WTC11 (cell line): ENCODE data around the gene GAB1. TPM values are rescaled to one million over a fixed set of nuclear protein-coding genes. Genes with fewer than 3 reads are reported as not detected.

Source experiments
- ATAC-seq: fragments of 200-7000 bp; cut with Tn5 transposase; 2 replicates; pipeline ENCODE4 v1.10.0; 2021; ENCODE audit warnings: mild to moderate bottlenecking, moderate library complexity
- CTCF ChIA-PET: fragments of 300-600 bp; sonication (Branson Sonifier 250); formaldehyde crosslinking; loops from one replicate; lab custom pipeline; 2021; ENCODE audit warnings: antibody characterized with exemption; lab: Charles Lee
- POLR2A ChIA-PET: fragments of 350-600 bp; sonication (Branson Sonifier 250); formaldehyde crosslinking; loops from one replicate; lab custom pipeline; 2021; ENCODE audit warnings: antibody characterized with exemption; lab: Charles Lee
- DNase-seq: peaks from one replicate; pipeline ENCODE4 v3.0.0; 2021; ENCODE audit warnings: low spot score
- H3K27ac Mint-ChIP-seq: 2 replicates; pipeline ENCODE4 v1.8.0; 2021; ENCODE audit warnings: mixed read lengths
- H3K27me3 Mint-ChIP-seq: 2 replicates; pipeline ENCODE4 v1.8.0; 2021; ENCODE audit warnings: low read depth, mild to moderate bottlenecking, moderate library complexity, mixed read lengths
- H3K36me3 Mint-ChIP-seq: 2 replicates; pipeline ENCODE4 v1.8.0; 2021; ENCODE audit warnings: mixed read lengths
- H3K4me1 Mint-ChIP-seq: 2 replicates; pipeline ENCODE4 v1.8.0; 2022; ENCODE audit warnings: mixed read lengths
- H3K4me3 Mint-ChIP-seq: 2 replicates; pipeline ENCODE4 v1.8.0; 2021; ENCODE audit warnings: mild to moderate bottlenecking, moderate library complexity, mixed read lengths
- H3K9me3 Mint-ChIP-seq: 2 replicates; pipeline ENCODE4 v1.8.0; 2021; ENCODE audit warnings: mixed read lengths
- EMX1 ChIP-seq: fragments of 250-450 bp; sonication (Bioruptor Pico); IDR thresholded peaks from 2 replicates; pipeline ENCODE4 v1.8.0; 2021; ENCODE audit warnings: mild to moderate bottlenecking
- GRHL2 ChIP-seq: fragments of 250-450 bp; sonication (Bioruptor Pico); IDR thresholded peaks from 2 replicates; pipeline ENCODE4 v1.8.0; 2022; ENCODE audit warnings: mild to moderate bottlenecking, moderate library complexity; ENCODE audit not compliant: insufficient replicate concordance, severe bottlenecking
- HMGA2 ChIP-seq: fragments of 250-450 bp; sonication (Bioruptor Pico); IDR thresholded peaks from 2 replicates; pipeline ENCODE4 v1.4.0; 2021; ENCODE audit warnings: mild to moderate bottlenecking, moderate library complexity
- JUN ChIP-seq: sonication (generic); formaldehyde crosslinking; IDR thresholded peaks from 2 replicates; pipeline ENCODE4 v1.8.0; 2023; ENCODE audit warnings: mild to moderate bottlenecking, missing genetic modification reagents
- MXD4 ChIP-seq: fragments of 250-450 bp; sonication (Bioruptor Pico); IDR thresholded peaks from 2 replicates; pipeline ENCODE4 v1.8.0; 2021; ENCODE audit warnings: mild to moderate bottlenecking, moderate library complexity, borderline replicate concordance
- NR1H2 ChIP-seq: sonication (generic); formaldehyde crosslinking; IDR thresholded peaks from 2 replicates; pipeline ENCODE4 v1.9.0; 2021; ENCODE audit warnings: mild to moderate bottlenecking, moderate library complexity, missing genetic modification reagents
- PRDM15 ChIP-seq: sonication (generic); formaldehyde crosslinking; IDR thresholded peaks from 2 replicates; pipeline ENCODE4 v1.8.0; 2022; ENCODE audit warnings: missing genetic modification reagents
- SP1 ChIP-seq: sonication (generic); formaldehyde crosslinking; conservative IDR thresholded peaks from 2 replicates; pipeline ENCODE4 v1.8.1; 2022; ENCODE audit warnings: missing genetic modification reagents
- TP53 ChIP-seq: sonication (generic); formaldehyde crosslinking; IDR thresholded peaks from 2 replicates; pipeline ENCODE4 v1.8.1; 2023; ENCODE audit warnings: mild to moderate bottlenecking, missing genetic modification reagents
- ZNF263 ChIP-seq: sonication (generic); formaldehyde crosslinking; IDR thresholded peaks from 2 replicates; pipeline ENCODE4 v1.8.1; 2022; ENCODE audit warnings: low read depth, mild to moderate bottlenecking, moderate library complexity, missing genetic modification reagents
- total RNA-seq: library from RNA; stranded (reverse); gene quantifications from 3 replicates; pipeline ENCODE4 v1.2.3, GENCODE V29; 2021
- TF ChIP-seq, protein P1 (sequence below): sonication (generic); formaldehyde crosslinking; IDR thresholded peaks from 2 replicates; pipeline ENCODE4 v1.8.1; 2023; ENCODE audit warnings: mild to moderate bottlenecking, moderate library complexity, missing genetic modification reagents
- TF ChIP-seq, protein P2 (sequence below): sonication (generic); formaldehyde crosslinking; IDR thresholded peaks from 2 replicates; pipeline ENCODE4 v1.8.1; 2023; ENCODE audit warnings: mild to moderate bottlenecking, missing genetic modification reagents
- TF ChIP-seq, protein P3 (sequence below): fragments of 250-450 bp; sonication (Bioruptor Pico); IDR thresholded peaks from 2 replicates; pipeline ENCODE4 v1.9.0; 2021; ENCODE audit warnings: mild to moderate bottlenecking, borderline replicate concordance
- TF ChIP-seq, protein P4 (sequence below): sonication (generic); formaldehyde crosslinking; IDR thresholded peaks from 2 replicates; pipeline ENCODE4 v1.8.0; 2023; ENCODE audit warnings: missing genetic modification reagents
- TF ChIP-seq, protein P5 (sequence below): sonication (generic); formaldehyde crosslinking; IDR thresholded peaks from 2 replicates; pipeline ENCODE4 v1.8.0; 2022; ENCODE audit warnings: mild to moderate bottlenecking, missing genetic modification reagents
- TF ChIP-seq, protein P6 (sequence below): fragments of 250-450 bp; sonication (Bioruptor Pico); IDR thresholded peaks from 2 replicates; pipeline ENCODE4 v2.1.2; 2022; ENCODE audit warnings: mild to moderate bottlenecking, moderate library complexity

GAB1 gene
- total RNA-seq, 1 experiment from 2014 or later, result 17.4 TPM

DNA sequence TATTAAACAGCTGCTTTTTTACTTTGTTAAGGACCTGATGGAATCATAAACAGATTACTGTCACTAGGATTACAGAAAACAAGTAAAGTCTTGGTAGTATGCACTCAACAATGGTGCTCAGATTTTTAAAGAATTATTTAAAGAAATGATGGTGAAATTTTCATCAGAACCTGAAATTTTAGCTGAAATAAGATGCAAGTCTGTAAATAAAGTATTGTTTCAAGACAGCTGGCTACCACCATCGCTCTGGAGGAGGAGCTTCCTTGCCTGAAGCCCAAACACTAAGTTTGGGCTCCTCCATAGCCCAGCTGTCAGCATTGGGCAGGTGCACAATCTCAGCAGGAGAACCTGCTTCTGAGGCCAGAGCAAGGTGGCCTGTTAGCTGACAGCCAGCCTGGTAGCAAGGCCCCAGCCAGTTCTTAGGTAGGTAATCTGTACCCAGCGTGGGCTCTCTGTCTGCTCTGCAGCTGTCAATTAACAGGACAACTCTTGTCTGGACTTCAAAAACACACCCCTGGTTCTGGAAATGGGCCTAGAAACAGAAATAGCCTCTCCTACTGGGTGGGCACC lies 4.6 kb downstream of the GAB1 start:
- Mint-ChIP-seq H3K36me3 (no peaks in the 10 kb centered on the region), H3K27me3 (no peaks in the 10 kb centered on the region; the same call in 1 of the 2 replicates), H3K4me3 (no peak overlapping the region), H3K27ac (no peak overlapping the region), H3K9me3 (no peaks in the 10 kb centered on the region), H3K4me1 (peaks cover 49% of the 10 kb centered on the region)
- no peak for TF ChIP-seq SP1 (CRISPR knock-in tag)
- no peak for TF ChIP-seq JUN (CRISPR knock-in tag)
- TF ChIP-seq GRHL2 (CRISPR knock-in tag), result no peak
- TF ChIP-seq NR1H2 (CRISPR knock-in tag), result no peak
- TF ChIP-seq, protein P1, sequence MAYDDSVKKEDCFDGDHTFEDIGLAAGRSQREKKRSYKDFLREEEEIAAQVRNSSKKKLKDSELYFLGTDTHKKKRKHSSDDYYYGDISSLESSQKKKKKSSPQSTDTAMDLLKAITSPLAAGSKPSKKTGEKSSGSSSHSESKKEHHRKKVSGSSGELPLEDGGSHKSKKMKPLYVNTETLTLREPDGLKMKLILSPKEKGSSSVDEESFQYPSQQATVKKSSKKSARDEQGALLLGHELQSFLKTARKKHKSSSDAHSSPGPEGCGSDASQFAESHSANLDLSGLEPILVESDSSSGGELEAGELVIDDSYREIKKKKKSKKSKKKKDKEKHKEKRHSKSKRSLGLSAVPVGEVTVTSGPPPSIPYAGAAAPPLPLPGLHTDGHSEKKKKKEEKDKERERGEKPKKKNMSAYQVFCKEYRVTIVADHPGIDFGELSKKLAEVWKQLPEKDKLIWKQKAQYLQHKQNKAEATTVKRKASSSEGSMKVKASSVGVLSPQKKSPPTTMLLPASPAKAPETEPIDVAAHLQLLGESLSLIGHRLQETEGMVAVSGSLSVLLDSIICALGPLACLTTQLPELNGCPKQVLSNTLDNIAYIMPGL (CRISPR knock-in tag), result no peak
- TF ChIP-seq, protein P2, sequence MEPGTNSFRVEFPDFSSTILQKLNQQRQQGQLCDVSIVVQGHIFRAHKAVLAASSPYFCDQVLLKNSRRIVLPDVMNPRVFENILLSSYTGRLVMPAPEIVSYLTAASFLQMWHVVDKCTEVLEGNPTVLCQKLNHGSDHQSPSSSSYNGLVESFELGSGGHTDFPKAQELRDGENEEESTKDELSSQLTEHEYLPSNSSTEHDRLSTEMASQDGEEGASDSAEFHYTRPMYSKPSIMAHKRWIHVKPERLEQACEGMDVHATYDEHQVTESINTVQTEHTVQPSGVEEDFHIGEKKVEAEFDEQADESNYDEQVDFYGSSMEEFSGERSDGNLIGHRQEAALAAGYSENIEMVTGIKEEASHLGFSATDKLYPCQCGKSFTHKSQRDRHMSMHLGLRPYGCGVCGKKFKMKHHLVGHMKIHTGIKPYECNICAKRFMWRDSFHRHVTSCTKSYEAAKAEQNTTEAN (CRISPR knock-in tag), result no peak
- no peak for TF ChIP-seq EMX1 (CRISPR knock-in tag)
- no peak for TF ChIP-seq TP53 (CRISPR knock-in tag)
- TF ChIP-seq HMGA2, result no peak
- no peak for TF ChIP-seq ZNF263
- TF ChIP-seq, protein P3, sequence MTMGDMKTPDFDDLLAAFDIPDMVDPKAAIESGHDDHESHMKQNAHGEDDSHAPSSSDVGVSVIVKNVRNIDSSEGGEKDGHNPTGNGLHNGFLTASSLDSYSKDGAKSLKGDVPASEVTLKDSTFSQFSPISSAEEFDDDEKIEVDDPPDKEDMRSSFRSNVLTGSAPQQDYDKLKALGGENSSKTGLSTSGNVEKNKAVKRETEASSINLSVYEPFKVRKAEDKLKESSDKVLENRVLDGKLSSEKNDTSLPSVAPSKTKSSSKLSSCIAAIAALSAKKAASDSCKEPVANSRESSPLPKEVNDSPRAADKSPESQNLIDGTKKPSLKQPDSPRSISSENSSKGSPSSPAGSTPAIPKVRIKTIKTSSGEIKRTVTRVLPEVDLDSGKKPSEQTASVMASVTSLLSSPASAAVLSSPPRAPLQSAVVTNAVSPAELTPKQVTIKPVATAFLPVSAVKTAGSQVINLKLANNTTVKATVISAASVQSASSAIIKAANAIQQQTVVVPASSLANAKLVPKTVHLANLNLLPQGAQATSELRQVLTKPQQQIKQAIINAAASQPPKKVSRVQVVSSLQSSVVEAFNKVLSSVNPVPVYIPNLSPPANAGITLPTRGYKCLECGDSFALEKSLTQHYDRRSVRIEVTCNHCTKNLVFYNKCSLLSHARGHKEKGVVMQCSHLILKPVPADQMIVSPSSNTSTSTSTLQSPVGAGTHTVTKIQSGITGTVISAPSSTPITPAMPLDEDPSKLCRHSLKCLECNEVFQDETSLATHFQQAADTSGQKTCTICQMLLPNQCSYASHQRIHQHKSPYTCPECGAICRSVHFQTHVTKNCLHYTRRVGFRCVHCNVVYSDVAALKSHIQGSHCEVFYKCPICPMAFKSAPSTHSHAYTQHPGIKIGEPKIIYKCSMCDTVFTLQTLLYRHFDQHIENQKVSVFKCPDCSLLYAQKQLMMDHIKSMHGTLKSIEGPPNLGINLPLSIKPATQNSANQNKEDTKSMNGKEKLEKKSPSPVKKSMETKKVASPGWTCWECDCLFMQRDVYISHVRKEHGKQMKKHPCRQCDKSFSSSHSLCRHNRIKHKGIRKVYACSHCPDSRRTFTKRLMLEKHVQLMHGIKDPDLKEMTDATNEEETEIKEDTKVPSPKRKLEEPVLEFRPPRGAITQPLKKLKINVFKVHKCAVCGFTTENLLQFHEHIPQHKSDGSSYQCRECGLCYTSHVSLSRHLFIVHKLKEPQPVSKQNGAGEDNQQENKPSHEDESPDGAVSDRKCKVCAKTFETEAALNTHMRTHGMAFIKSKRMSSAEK (CRISPR knock-in tag), result no peak
- no peak for DNase-seq
- ATAC-seq, result no peak
- ChIA-PET CTCF (no interaction called here), POLR2A (no interaction called here)

DNA sequence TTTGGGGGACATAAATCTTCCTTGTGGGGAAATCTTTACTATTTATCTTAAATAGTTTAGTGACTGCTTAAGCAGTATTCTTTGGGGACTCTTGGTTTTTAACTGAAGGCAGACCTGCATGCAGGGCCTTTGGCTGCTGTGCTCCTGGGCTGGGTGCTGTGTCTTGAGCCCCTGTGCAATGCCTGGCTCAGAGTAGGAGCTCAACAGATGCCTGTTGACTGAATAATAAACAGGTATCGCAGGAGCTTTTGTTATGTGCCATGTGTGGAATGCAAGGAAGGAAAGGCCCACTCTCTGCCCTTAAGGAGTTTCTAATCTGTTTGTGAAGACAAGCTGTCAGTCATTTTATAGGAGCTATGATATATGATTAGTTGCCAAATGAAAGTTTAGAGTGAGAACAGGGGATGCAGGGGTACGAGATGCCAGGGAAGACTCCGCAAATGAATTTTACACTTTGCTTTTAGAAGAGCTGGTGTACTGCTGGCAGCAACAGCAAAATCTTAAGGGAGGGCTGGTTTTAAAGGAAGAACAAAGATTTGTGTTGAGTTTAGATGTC lies 6.7 kb downstream of the GAB1 start:
- no peak overlapping the region; the same call in 1 of the 2 replicates for H3K27ac Mint-ChIP-seq
- no peaks in the 10 kb centered on the region for H3K9me3 Mint-ChIP-seq
- CTCF ChIA-PET, result interaction anchor here (0.7 kb wide), 1 partner anchor 49 kb away, joined by 3 read pairs; no protein-coding TSS in a partner anchor
- ATAC-seq (peak; percentile 40; the same call in 1 of the 2 replicates), DNase-seq (no peak)
- POLR2A ChIA-PET, result interaction anchor here (1.0 to 1.5 kb wide), 2 partner anchors 8 to 13 kb away, joined by 3 to 5 read pairs; no protein-coding TSS in a partner anchor
- no peak overlapping the region for H3K4me3 Mint-ChIP-seq
- peaks cover 54% of the 10 kb centered on the region for H3K4me1 Mint-ChIP-seq
- no peaks in the 10 kb centered on the region for H3K36me3 Mint-ChIP-seq
- no peaks in the 10 kb centered on the region for H3K27me3 Mint-ChIP-seq
- TF ChIP-seq, protein P4, sequence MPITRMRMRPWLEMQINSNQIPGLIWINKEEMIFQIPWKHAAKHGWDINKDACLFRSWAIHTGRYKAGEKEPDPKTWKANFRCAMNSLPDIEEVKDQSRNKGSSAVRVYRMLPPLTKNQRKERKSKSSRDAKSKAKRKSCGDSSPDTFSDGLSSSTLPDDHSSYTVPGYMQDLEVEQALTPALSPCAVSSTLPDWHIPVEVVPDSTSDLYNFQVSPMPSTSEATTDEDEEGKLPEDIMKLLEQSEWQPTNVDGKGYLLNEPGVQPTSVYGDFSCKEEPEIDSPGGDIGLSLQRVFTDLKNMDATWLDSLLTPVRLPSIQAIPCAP (CRISPR knock-in tag), result no peak
- TF ChIP-seq, protein P1 (CRISPR knock-in tag), result no peak
- no peak for TF ChIP-seq MXD4 (CRISPR knock-in tag)
- TF ChIP-seq, protein P5, sequence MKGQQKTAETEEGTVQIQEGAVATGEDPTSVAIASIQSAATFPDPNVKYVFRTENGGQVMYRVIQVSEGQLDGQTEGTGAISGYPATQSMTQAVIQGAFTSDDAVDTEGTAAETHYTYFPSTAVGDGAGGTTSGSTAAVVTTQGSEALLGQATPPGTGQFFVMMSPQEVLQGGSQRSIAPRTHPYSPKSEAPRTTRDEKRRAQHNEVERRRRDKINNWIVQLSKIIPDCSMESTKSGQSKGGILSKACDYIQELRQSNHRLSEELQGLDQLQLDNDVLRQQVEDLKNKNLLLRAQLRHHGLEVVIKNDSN (CRISPR knock-in tag), result no peak
- no peak for TF ChIP-seq PRDM15 (CRISPR knock-in tag)
- TF ChIP-seq, protein P6, sequence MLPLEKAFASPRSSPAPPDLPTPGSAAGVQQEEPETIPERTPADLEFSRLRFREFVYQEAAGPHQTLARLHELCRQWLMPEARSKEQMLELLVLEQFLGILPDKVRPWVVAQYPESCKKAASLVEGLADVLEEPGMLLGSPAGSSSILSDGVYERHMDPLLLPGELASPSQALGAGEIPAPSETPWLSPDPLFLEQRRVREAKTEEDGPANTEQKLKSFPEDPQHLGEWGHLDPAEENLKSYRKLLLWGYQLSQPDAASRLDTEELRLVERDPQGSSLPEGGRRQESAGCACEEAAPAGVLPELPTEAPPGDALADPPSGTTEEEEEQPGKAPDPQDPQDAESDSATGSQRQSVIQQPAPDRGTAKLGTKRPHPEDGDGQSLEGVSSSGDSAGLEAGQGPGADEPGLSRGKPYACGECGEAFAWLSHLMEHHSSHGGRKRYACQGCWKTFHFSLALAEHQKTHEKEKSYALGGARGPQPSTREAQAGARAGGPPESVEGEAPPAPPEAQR (CRISPR knock-in tag), result no peak
